Liver (tissue), 3 donors: Measurements from ENCODE around the gene TOGARAM2.

Source experiments
- FOXA2 ChIP-seq: IDR thresholded peaks from 2 replicates; pipeline ENCODE4 v1.6.1; 2016; ENCODE audit warnings: antibody characterized with exemption
- RAD21 ChIP-seq, 2 donors: IDR thresholded peaks; 2 replicates each; pipeline ENCODE4 v1.6.1; 2016; ENCODE audit warnings: antibody characterized with exemption in 2 of 2, mild to moderate bottlenecking in 2 of 2
- RXRA ChIP-seq, 2 donors: IDR thresholded peaks; 2 replicates each; pipeline ENCODE4 v1.6.1; 2017 to 2018; ENCODE audit warnings: antibody characterized with exemption in 2 of 2, mild to moderate bottlenecking in 1 of 2
- TAF1 ChIP-seq: conservative IDR thresholded peaks from 2 replicates; pipeline ENCODE4 v1.6.1; 2016; ENCODE audit warnings: antibody characterized with exemption, mild to moderate bottlenecking
- YY1 ChIP-seq: IDR thresholded peaks from 2 replicates; pipeline ENCODE4 v1.6.1; 2016; ENCODE audit warnings: antibody characterized with exemption, mild to moderate bottlenecking
- ZBTB33 ChIP-seq: IDR thresholded peaks from 2 replicates; pipeline ENCODE4 v1.6.1; 2016; ENCODE audit warnings: antibody characterized with exemption
- TF ChIP-seq, protein P1 (sequence below): fragments of 150-350 bp; IDR thresholded peaks from 2 replicates; pipeline ENCODE4 v1.5.1; 2017; ENCODE audit warnings: improper control_type of control experiment, low read depth, low read length; ENCODE audit not compliant: missing input control
- TF ChIP-seq, protein P2 (sequence below): IDR thresholded peaks from 2 replicates; pipeline ENCODE4 v1.6.1; 2016; ENCODE audit warnings: antibody characterized with exemption
- donor health status: healthy.
- donor health status: healthy.

GRCh38 chr2:28951910-28952835, 28.9 kb upstream of the TOGARAM2 start:
- TF ChIP-seq, protein P1, sequence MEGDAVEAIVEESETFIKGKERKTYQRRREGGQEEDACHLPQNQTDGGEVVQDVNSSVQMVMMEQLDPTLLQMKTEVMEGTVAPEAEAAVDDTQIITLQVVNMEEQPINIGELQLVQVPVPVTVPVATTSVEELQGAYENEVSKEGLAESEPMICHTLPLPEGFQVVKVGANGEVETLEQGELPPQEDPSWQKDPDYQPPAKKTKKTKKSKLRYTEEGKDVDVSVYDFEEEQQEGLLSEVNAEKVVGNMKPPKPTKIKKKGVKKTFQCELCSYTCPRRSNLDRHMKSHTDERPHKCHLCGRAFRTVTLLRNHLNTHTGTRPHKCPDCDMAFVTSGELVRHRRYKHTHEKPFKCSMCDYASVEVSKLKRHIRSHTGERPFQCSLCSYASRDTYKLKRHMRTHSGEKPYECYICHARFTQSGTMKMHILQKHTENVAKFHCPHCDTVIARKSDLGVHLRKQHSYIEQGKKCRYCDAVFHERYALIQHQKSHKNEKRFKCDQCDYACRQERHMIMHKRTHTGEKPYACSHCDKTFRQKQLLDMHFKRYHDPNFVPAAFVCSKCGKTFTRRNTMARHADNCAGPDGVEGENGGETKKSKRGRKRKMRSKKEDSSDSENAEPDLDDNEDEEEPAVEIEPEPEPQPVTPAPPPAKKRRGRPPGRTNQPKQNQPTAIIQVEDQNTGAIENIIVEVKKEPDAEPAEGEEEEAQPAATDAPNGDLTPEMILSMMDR, result no peak
- TF ChIP-seq TAF1 (peak; percentile 57), FOXA2 (peak; percentile 66), YY1 (peak; percentile 85), RAD21 (IDR thresholded peaks at IDR 0.05) (peak in 1 of 2 donors; percentile 36), ZBTB33 (peak; percentile 91), RXRA (IDR thresholded peaks at IDR 0.05) (peak; percentile 93 to 94)
- TF ChIP-seq, protein P2, sequence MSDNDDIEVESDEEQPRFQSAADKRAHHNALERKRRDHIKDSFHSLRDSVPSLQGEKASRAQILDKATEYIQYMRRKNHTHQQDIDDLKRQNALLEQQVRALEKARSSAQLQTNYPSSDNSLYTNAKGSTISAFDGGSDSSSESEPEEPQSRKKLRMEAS, result peak; percentile 92
